Measurements from ENCODE around the gene EFCAB8.

EFCAB8 gene, protein sequence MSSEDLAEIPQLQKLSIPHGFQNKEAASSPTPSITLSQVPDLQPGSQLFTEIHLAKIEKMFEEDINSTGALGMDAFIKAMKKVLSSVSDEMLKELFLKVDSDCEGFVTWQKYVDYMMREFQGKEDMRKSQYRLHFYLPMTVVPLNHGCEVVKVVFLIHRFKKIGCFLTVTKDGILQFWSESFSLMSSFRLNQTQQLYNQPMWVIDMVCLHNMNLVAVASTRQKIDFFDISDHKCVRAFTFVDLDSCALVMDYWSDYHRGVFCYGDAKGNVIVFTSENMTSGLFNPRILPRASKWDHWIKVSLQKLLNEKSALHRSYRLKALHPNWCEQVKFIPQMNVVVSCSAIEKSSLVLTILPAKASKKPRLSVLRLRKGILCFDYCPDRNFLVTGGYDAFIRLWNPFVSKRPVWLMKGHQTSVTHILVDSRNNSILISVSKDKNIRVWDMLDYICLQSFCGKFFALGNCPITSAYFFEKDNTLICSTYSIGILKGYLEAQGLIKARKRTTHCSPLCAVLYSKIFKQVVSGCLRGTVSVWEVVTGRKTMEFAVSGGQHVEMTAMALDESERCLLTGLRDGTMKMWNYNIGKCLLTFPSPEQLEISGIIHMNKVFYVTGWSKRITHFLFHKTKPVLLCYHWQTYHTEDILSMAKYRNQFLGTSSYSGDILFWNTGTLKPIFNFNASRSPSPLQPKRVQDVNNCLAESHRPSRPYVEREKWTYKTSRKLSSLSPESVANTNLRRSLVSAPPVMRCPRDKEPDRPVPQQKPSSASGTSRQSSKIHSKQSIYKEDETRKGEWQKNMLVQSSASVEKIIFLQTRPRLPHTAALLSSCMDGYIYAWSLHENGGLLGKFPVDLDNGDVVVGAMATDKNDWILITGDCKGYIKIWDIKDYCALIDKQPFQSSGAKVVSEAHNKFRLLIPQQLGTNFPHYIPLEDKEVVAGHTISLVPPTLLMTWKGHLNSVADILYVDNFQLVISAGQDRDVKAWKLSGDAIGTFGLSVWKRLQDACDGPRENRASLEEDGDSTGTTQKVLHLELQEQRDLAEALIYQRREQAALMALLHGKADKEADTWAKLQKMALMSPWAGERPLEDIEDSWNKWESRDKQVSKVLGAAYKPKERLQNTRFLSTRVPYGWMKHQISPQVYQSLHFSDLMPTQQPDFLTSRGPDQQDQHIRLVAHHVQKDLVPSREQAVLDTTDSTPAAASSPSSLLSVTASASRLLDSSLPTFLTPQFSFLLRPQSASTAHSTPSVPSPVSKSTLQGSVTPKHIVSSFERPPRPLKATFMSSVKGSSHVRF

GRCh38 chr20:32858701-32859372 is at the start of gene EFCAB8:
EFCAB8 (plus strand) TSS chr20:32858923; CDS start chr20:32863793, 4,870 bp downstream.
- no peak for DNase-seq (ENCODE audit: low spot score)

- DNase-seq (ENCODE audit: low spot score) = no peak
Measured at GRCh38 chr20:32809907-32810306, 48.8 kb upstream of the EFCAB8 start.

DNA sequence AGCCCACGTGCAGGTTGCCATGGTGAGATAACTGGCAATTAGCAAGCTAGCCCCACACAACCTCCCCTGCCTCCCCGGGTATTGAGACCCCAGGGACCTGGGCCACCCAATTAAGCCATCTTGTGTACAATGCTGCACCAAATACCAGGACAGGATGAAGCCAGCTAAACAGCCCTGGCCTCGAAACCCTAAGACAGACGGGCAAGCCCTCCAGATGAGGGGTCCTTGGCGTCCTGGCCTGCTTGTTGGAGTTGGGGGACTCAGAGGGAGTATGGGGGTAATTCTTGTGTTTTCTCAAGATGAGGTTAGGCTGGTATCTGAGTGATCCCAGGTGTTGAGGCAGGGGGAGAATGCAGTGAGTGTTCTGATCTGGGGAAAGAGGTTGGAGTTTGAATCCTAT is 47.8 kb upstream of the EFCAB8 start:
- no peak for DNase-seq (ENCODE audit: low spot score)

DNA sequence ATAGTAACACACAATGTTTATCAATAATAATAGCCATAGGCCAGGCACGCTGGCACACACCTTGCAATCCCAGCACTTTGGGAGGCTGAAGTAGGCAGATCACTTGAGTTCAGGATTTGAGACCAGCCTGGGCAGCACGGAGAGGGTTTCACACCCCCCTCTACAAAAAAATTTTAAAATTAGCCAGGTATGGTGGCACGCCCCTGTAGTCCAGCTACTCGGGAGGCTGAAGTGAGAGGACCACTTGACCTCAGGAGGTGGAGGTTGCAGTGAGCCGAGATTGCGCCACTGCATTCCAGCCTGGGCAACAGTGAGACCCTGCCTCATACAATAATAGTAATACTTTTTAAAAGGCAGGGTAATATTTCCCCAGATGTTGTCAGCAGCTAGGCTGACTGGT is 46.8 kb upstream of the EFCAB8 start:
- DNase-seq (ENCODE audit: low spot score) = no peak

- DNase-seq (ENCODE audit: low spot score) = no peak
Measured at GRCh38 chr20:32819992-32820697, 38.6 kb upstream of the EFCAB8 start.

- no peak for DNase-seq (ENCODE audit: low spot score)
Measured at GRCh38 chr20:32820698-32821377, 37.9 kb upstream of the EFCAB8 start.

GRCh38 chr20:32822225-32822624 is 36.5 kb upstream of the EFCAB8 start:
- DNase-seq (ENCODE audit: low spot score) = no peak

- DNase-seq (ENCODE audit: low spot score) = no peak
Measured at GRCh38 chr20:32823078-32823477, 35.6 kb upstream of the EFCAB8 start.

- DNase-seq (ENCODE audit: low spot score) = no peak
Measured at GRCh38 chr20:32823737-32824588, 34.8 kb upstream of the EFCAB8 start.

GRCh38 chr20:32828029-32828680 is 30.6 kb upstream of the EFCAB8 start:
- no peak for DNase-seq (ENCODE audit: low spot score)

DNA sequence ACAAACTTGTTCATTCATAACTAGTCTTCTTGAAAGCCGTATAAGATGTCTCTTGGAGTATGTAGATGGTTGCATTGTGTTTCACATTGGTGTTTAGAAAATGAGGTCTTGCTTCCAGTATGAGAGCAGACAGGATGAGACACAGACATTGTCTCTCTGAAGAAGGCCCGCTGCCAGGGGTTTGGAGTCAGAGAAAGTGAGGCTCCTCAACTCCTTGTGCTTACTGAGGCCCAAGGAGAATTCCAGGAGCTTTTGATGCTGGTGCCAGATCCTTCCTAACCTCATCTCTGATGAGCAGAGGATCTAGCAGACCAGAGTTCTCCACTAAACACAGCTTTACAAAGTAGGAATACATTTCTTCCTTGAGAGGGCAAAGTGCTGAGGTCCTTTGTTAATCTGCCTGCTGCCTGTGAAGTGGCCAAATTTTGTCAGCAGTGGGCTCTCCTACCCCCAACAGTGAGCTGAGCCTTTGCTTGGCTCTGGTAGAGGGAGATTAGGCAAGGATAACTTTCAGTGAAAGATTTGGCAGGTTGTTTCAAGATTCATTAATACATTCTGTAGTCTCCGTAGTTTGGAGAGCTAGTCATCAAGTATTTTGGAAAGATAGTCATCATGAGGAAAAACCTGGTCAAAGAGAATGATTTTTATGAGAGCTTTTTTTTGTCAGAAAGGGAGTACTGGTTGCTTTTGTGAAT is 29.3 kb upstream of the EFCAB8 start:
- no peak for DNase-seq (ENCODE audit: low spot score)

DNA sequence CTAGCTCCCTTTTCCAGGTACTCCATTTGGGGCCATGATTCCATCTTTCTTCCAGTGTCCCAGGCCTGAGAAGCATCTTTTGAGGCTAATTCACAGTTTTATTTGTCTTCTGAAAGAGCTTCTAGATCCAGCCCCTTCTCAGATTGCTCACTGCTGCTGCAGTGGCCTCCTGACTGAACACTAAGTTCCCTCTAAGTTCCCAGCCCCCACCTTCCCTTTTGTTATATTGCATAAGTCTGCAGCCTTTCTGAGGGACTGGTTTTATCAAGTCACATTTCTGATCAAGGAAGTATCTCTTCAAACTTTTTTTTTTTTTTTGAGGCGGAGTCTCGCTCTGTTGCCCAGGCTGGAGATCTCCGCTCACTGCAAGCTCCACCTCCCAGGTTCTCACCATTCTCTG is 28.3 kb upstream of the EFCAB8 start:
- no peak for DNase-seq (ENCODE audit: low spot score)

- no peak for DNase-seq (ENCODE audit: low spot score)
Measured at GRCh38 chr20:32831982-32832381, 26.7 kb upstream of the EFCAB8 start.

DNA sequence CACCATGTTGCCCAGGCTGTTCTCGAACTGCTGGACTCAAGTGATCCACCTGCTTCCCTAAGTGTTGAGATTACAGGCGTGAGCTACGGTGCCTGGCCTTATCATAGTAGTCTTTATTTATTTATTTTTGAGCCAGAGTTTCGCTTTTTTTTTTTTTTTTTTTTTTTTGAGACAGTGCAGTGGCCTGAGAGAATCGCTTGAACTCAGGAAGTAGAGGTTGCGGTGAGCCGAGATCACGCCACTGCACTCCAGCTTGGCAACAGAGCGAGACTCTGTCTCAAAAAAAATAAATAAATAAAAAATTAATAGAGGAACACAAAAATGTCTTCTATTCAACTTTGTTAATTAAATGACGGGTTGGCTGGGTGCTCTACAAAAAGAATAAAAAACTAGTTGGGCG is 26.1 kb upstream of the EFCAB8 start:
- DNase-seq (ENCODE audit: low spot score) = no peak

DNA sequence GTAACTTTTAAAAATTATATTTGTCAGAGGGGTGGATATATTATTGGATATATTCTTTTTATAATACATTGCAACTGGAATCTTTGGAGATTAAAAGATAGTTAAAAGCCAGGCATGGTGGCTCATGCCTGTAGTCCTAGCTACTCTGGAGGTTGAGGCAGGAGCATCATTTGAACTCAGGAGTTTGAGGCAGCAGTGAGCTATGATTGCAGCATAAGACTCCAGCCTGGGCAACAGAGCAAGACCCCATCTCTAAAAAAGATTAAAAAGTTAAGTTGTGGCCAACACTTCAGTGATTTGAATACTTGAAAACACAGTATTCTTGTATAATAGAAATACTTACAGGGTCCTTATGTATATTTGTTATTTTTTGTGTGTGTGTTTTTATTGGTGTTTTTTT is 23.8 kb upstream of the EFCAB8 start:
- no peak for DNase-seq (ENCODE audit: low spot score)

DNA sequence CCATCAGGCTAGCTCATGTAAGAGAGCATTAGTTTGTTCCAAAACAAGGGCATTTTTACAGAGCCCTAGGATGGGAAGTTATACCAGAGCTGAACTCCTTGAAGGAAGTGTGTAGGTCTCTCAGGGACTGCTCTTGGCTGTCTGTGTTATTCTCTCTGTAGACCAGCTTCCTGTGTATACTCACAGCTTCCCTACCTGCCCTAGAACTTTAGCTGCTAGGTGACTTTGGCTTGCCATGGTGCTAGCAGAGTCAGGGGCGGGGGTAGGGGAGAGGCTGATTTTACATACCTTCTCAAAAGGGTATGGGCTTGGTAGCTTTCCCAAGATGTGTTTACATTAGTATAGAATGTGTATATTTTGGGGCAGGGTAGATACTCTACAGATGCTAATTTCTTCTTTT is 21.6 kb upstream of the EFCAB8 start:
- DNase-seq (ENCODE audit: low spot score) = no peak

- DNase-seq (ENCODE audit: low spot score) = no peak
Measured at GRCh38 chr20:32839227-32839981, 19.3 kb upstream of the EFCAB8 start.

GRCh38 chr20:32839982-32840285 is 18.8 kb upstream of the EFCAB8 start:
- DNase-seq (ENCODE audit: low spot score) = no peak
